Suprapubic skin (tissue), 4 donors: Measurements from ENCODE around the gene NFIL3. TPM values are rescaled to one million over a fixed set of nuclear protein-coding genes. Genes with fewer than 3 reads are reported as not detected.

Experiments
- DNase-seq, 2 donors: peaks; one replicate each; pipeline ENCODE4 v3.0.0-alpha.2; 2019; ENCODE audit warnings: low spot score in 2 of 2
- H3K27ac ChIP-seq: fragments of 200-600 bp; sonication (generic); one replicate; pipeline ENCODE4 v1.5.1; 2019
- H3K27me3 ChIP-seq: fragments of 200-600 bp; sonication (generic); one replicate; pipeline ENCODE4 v1.5.1; 2019
- H3K36me3 ChIP-seq: fragments of 200-600 bp; sonication (generic); one replicate; pipeline ENCODE4 v1.5.1; 2019
- H3K4me1 ChIP-seq: fragments of 200-600 bp; sonication (generic); one replicate; pipeline ENCODE4 v1.5.1; 2019
- H3K4me3 ChIP-seq: fragments of 200-600 bp; sonication (generic); one replicate; pipeline ENCODE4 v1.5.1; 2019; ENCODE audit warnings: mild to moderate bottlenecking
- H3K9me3 ChIP-seq: fragments of 200-600 bp; sonication (generic); one replicate; pipeline ENCODE4 v1.5.1; 2019
- CTCF ChIP-seq, 2 donors: fragments of 200-600 bp in 1 of 2; fragments of 450-650 bp in 1 of 2; sonication (generic) in 1 of 2; IDR thresholded peaks; one replicate each; pipeline ENCODE4 v1.5.1; 2016 to 2019; ENCODE audit warnings: antibody characterized with exemption in 2 of 2, mild to moderate bottlenecking in 1 of 2, moderate library complexity in 1 of 2
- EP300 ChIP-seq: sonication (generic); formaldehyde crosslinking; IDR thresholded peaks from one replicate; pipeline ENCODE4 v1.6.1; 2017; ENCODE audit warnings: antibody characterized with exemption
- POLR2A ChIP-seq, 2 donors: fragments of 450-650 bp; IDR thresholded peaks; one replicate each; pipeline ENCODE4 v1.6.1; 2017; ENCODE audit warnings: antibody characterized with exemption in 2 of 2, mild to moderate bottlenecking in 2 of 2, moderate library complexity in 2 of 2
- POLR2AphosphoS5 ChIP-seq, 3 donors: sonication (generic); formaldehyde crosslinking; IDR thresholded peaks; one replicate each; pipeline ENCODE4 v1.6.1; 2017; ENCODE audit warnings: antibody characterized with exemption in 3 of 3
- WGBS: methylation state at CpG from one replicate; pipeline ENCODE4 v1.1.5; 2018; 5-methylcytosine and 5-hydroxymethylcytosine counted together
- total RNA-seq, 4 donors: library from RNA; depleted of rRNA; stranded (reverse); fragments of >200 nt; gene quantifications; one replicate each; pipeline ENCODE4 v1.1.0, GENCODE V29; 2016

Gene NFIL3
- total RNA-seq, 4 donors from 2014 or later = 28.0 to 58.5 (median 37.8) TPM

- peak overlapping the region; percentile 99 for H3K4me3 ChIP-seq
- no peak for DNase-seq
- no peaks in the 10 kb centered on the region for H3K9me3 ChIP-seq
- H3K4me1 ChIP-seq = peaks cover 31% of the 10 kb centered on the region
- WGBS = 47% methylated on average over 15 of the region's 15 CpGs
- H3K27ac ChIP-seq = peak overlapping the region; percentile 94
- H3K36me3 ChIP-seq = no peaks in the 10 kb centered on the region
- TF ChIP-seq POLR2AphosphoS5 (IDR thresholded peaks at IDR 0.05) (no peak), POLR2A (IDR thresholded peaks at IDR 0.05) (no peak), EP300 (no peak)
- no peaks in the 10 kb centered on the region for H3K27me3 ChIP-seq
These were observed 61.5 kb downstream of the NFIL3 start for GRCh38 chr9:91362051-91362611.

GRCh38 chr9:91361291-91362050, 62.2 kb downstream of the NFIL3 start, which contains the start of gene AUH:
TSS of gene AUH (minus strand) at chr9:91361918. CDS start at chr9:91361889, 29 bp downstream.
- Histone ChIP-seq H3K4me1 (peaks cover 31% of the 10 kb centered on the region), H3K4me3 (peak within 1 kb of the TSS; percentile 99), H3K27ac (peak within 1 kb of the TSS; percentile 94), H3K27me3 (no peaks in the 10 kb centered on the region), H3K36me3 (no peaks in the 10 kb centered on the region), H3K9me3 (no peaks in the 10 kb centered on the region)
- TF ChIP-seq CTCF (IDR thresholded peaks at IDR 0.05) = peak in 1 of 2 donors; percentile 2
- no peak for TF ChIP-seq POLR2AphosphoS5 (IDR thresholded peaks at IDR 0.05)
- no peak for TF ChIP-seq EP300
- peak in 1 of 2 donors; percentile 64 for TF ChIP-seq POLR2A (IDR thresholded peaks at IDR 0.05)
- DNase-seq = peak; percentile 86
- WGBS = under 1% methylated on average over 38 of the region's 82 CpGs

GRCh38 chr9:91360551-91361290, 62.9 kb downstream of the NFIL3 start:
- Histone ChIP-seq H3K4me3 (peak overlapping the region; percentile 99), H3K36me3 (no peaks in the 10 kb centered on the region), H3K9me3 (no peaks in the 10 kb centered on the region), H3K27me3 (no peaks in the 10 kb centered on the region), H3K27ac (peak overlapping the region; percentile 94), H3K4me1 (peaks cover 31% of the 10 kb centered on the region)
- WGBS = 16% methylated on average over 10 of the region's 10 CpGs
- no peak for DNase-seq
- TF ChIP-seq POLR2A (IDR thresholded peaks at IDR 0.05) (no peak), EP300 (no peak), CTCF (IDR thresholded peaks at IDR 0.05) (no peak), POLR2AphosphoS5 (IDR thresholded peaks at IDR 0.05) (no peak)

- WGBS = 52% methylated on average over 7 of the region's 7 CpGs
- Histone ChIP-seq H3K27ac (no peak overlapping the region), H3K4me1 (peaks cover 31% of the 10 kb centered on the region), H3K27me3 (no peaks in the 10 kb centered on the region), H3K4me3 (peak overlapping the region; percentile 99), H3K36me3 (peaks cover 7% of the 10 kb centered on the region), H3K9me3 (no peaks in the 10 kb centered on the region)
- TF ChIP-seq EP300 (no peak), POLR2A (IDR thresholded peaks at IDR 0.05) (no peak), CTCF (IDR thresholded peaks at IDR 0.05) (no peak), POLR2AphosphoS5 (IDR thresholded peaks at IDR 0.05) (no peak)
- no peak for DNase-seq
These were observed 63.7 kb downstream of the NFIL3 start for GRCh38 chr9:91359734-91360470.

GRCh38 chr9:91359083-91359482, 64.5 kb downstream of the NFIL3 start:
- H3K27me3 ChIP-seq = no peaks in the 10 kb centered on the region
- 80% methylated on average over 2 of the region's 2 CpGs for WGBS

More at GRCh38 chr9:91359083-91359482, 64.5 kb downstream of the NFIL3 start:
- Histone ChIP-seq H3K9me3 (no peaks in the 10 kb centered on the region), H3K4me3 (no peak overlapping the region), H3K4me1 (peaks cover 31% of the 10 kb centered on the region), H3K36me3 (peaks cover 8% of the 10 kb centered on the region), H3K27ac (no peak overlapping the region)
- TF ChIP-seq EP300 (no peak), POLR2AphosphoS5 (IDR thresholded peaks at IDR 0.05) (no peak), POLR2A (IDR thresholded peaks at IDR 0.05) (no peak), CTCF (IDR thresholded peaks at IDR 0.05) (no peak)
- DNase-seq = no peak
